GM19035 (cell line): Measurements from ENCODE around the gene ATP2B2.
"Not testable (repeated sequence)": the region's sequence is repeated elsewhere in the genome, so short reads cannot be mapped to it uniquely, and the experiment has no call there.

Source experiments
- ATAC-seq: cut with Tn5 transposase; IDR thresholded peaks from one replicate; pipeline ENCODE4 v1.9.1; 2021; ENCODE audit not compliant: unreplicated experiment

ATP2B2 gene

GRCh38 chr3:10505050-10505790, at the start of gene ATP2B2:
Gene ATP2B2, minus strand, starts transcription at chr3:10505586. Its CDS starts 56,043 bp downstream, at chr3:10449543.
- no peak for ATAC-seq

- no peak for ATAC-seq
Measured at GRCh38 chr3:10554746-10555145, 49.4 kb upstream of the ATP2B2 start.

GRCh38 chr3:10554236-10554611, 48.8 kb upstream of the ATP2B2 start:
- no peak for ATAC-seq

DNA sequence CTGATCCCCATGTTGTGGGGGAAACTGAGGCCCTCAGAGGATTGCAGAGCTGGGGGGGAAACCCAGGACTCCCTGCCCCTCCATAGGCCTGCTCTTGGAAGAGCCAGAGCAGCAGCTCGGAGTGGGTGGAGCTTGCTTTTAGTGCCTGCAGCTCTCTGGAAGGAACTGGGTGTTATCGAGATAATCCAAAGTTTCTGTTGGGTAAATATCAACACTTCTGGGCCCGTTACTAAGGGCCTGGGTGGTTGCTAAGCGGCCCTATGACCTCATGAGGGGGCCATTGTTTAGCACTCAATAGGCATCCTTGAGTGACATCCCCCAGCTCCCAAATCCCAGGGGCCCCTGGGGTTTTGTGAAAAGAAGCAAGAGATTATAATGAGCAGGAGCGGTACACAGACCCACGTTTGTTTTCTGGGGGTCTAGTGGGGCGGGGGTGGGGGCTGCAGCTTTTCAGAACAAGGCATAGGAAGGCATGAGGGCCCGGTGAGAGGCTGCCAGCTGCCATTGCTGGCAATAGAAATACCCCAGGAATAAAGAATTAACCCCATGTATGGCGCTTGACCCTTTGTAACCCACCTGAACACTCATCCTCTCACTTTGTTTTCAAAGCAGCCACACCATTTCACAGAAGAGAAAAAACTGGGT, 48.3 kb upstream of the ATP2B2 start:
- ATAC-seq: no peak

DNA sequence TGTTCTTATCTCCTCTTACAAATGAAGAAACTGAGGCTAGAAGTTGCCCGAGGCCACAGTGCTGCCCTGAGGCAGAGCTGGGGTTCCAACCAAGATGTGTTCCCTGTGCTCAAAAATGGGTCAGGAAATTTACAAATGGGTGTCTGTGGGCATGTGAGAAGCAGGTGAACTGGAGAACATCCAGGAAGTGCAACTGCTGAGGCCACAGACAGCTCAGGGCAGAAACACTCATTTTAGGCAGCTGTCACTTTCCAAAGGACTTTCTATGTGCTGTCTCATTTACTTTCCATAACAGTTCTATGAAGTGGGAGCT, 47.2 kb upstream of the ATP2B2 start:
- no peak for ATAC-seq

- no peak for ATAC-seq
Measured at GRCh38 chr3:10551821-10552630, 46.6 kb upstream of the ATP2B2 start.

GRCh38 chr3:10551139-10551538, 45.8 kb upstream of the ATP2B2 start:
- no peak for ATAC-seq

- ATAC-seq: no peak
Measured at GRCh38 chr3:10550705-10551104, 45.3 kb upstream of the ATP2B2 start.

GRCh38 chr3:10549617-10550230, 44.3 kb upstream of the ATP2B2 start:
- ATAC-seq: no peak

DNA sequence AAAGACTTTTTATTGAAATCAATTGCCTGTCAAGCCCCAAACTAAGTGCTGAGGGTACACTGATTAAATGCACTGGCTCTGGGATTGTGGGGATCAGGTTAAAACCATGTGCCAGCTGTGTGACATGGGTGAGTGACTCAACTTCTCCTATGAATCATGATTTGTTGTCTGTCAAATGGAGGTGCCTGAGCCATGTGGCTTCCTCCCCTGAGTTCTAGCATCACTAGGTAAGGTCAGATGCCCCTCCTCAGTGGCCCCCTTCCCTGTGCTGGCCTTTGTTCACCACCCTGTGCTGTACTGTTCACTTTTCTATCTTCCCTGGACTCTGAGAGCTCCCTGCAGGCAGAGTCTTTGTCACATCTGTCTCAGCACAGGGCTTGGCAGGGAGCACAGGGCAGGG, 43.6 kb upstream of the ATP2B2 start:
- no peak for ATAC-seq

DNA sequence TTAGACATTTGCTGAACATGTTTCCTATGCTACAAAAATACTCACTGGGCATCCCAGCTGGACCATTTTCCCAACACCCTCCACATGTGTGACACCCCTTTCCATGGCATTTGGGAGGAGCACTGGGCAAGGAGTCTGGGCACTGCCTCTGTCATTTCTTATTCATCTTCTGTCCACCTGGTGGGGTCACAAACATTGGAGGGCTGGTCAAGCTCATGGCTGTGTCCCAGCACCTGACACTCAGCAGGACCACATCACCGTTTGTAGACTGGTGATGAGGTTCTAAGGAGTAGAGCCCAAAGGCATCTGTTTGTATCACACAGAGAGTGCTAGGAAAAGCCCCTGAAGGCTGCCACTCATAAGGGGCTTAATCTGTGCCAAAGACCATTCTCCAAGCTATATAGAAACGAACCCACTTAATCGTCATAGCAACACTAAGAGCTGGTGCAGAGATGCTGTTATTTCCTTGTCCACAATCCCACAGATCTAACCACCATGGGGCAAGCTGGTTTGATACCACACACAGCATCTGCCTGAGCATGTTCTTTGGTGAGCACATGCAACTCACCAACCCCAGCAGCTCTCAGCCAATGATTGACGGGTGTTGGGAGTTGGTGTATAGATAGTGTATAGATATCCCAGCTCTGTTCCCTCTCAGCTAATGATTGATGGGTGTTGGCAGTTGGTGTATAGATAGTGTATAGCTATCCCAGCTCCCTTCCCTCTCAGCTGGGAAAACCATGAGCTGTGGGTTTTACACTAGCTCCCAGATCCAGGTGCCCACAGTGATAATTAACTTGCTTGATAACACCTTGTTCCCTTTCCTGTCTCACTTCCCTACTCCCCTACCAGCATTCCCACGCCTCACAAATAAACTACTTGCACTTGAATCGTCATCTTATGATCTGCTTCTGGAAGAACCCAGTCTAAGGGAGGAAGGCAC, 42.7 kb upstream of the ATP2B2 start:
- no peak for ATAC-seq

DNA sequence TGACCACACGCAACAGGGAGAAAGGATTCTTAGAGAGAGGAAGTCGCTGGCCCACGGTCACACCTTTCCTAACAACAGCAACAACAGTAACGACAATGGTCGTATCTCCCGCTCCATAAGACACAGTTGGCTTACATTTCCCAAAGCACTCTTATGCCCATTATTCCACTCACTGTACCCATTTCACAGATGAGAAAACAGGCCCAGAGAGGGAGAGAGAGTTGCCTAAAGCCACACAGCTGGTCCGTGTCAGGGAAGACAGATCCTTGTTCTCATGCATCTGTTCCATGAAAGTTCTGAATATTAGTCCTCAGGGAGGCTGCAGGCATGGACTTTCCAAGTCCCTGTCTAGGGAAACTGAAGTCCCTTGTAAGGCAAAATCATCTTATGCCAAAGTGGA, 42.0 kb upstream of the ATP2B2 start:
- no peak for ATAC-seq

DNA sequence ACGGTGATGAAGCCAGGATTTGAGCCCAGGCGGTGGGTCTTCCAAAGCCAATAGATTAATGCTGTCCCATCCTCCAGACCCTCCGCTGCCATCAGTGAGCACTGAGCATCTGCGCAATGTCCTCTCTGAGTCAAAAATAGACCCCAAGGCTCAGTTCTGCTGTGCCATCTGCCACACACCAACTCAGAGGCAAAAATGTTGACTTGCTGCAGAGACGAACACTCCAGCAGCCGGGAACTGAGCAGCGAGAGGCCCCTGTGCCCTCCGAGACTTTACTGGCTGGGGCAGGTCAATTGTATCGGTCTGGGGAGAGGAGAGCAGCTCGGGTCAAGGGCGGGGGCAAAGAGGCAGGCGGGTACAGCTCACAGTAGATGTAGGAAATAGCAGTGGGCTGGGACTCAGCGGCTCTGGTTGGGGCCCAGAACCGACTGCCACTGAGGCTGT, 41.5 kb upstream of the ATP2B2 start:
- no peak for ATAC-seq

DNA sequence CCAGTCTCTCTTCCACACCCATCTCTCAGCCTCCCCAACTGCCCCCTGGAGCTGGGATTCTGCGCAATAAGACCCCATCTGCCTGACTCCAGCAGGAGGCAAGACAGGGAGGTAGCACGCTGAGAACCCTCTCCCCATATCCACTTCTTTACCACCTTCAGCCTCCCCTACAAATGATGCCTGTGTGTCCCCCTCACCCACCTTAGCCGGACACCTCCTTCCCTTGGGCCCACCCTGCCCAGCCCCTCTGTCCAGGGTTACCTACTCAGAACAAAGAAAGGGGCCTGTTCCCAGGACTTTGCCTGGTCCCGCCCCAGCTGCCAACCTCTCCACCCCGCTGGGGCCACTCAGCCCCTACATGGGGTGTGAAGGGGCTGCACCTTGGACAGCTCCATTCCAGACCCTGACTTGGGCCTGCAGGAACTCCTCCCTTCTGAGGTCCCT, 40.8 kb upstream of the ATP2B2 start:
- no peak for ATAC-seq

- ATAC-seq: no peak
Measured at GRCh38 chr3:10542518-10542917, 37.1 kb upstream of the ATP2B2 start.

GRCh38 chr3:10540347-10540746, 35.0 kb upstream of the ATP2B2 start:
- ATAC-seq: not testable (repeated sequence)

- no peak for ATAC-seq
Measured at GRCh38 chr3:10534066-10534465, 28.7 kb upstream of the ATP2B2 start.

- no peak for ATAC-seq
Measured at GRCh38 chr3:10533737-10534023, 28.3 kb upstream of the ATP2B2 start.

GRCh38 chr3:10532939-10533736, 27.8 kb upstream of the ATP2B2 start:
- no peak for ATAC-seq

DNA sequence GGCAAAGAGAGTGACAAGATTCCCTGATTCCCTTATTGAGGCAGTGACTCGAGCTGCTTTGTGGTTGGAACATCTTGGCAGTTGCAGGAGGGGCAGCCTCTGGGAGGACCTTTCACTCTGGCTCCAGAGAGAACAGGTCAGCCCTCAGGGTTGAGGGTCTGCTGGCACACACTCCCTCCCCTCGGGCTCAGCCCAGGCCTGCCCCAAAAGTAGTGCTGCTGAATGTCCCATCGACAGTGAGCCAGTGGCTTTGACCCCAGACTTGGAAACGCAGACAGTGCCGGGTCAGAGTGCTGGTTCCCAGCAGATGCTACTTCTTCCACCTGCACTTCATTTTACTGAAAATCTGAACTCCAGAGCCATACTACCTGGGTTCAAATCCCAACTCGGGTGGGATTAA, 25.6 kb upstream of the ATP2B2 start:
- ATAC-seq: no peak
